Esophagus muscularis mucosa (tissue), 4 donors: ENCODE data around the gene LRRC3C. TPM values are rescaled to one million over a fixed set of nuclear protein-coding genes. Genes with fewer than 3 reads are reported as not detected.
A peak's percentile ranks its signal among the peaks of the same experiment; 100 is the strongest.
"Not testable (repeated sequence)": the region's sequence is repeated elsewhere in the genome, so short reads cannot be mapped to it uniquely, and the experiment has no call there.

ENCODE experiments used
- DNase-seq: peaks from one replicate; pipeline ENCODE4 v3.0.0-alpha.2; 2017; ENCODE audit errors: extremely low spot score
- H3K27ac ChIP-seq, 4 donors: fragments of 200-600 bp; sonication (generic); replicated peaks in 1 of 4; 1 replicate in 3 of 4; 2 replicates in 1 of 4; pipeline ENCODE4 v1.5.1; 2016 to 2019; ENCODE audit warnings: mild to moderate bottlenecking in 1 of 4
- H3K27me3 ChIP-seq, 4 donors: fragments of 200-600 bp; sonication (generic); one replicate each; pipeline versions ENCODE4 v1.5.1 to v1.6.0; 2016 to 2019
- H3K36me3 ChIP-seq, 4 donors: fragments of 200-600 bp; sonication (generic); one replicate each; pipeline ENCODE4 v1.5.1; 2016 to 2019
- H3K4me1 ChIP-seq, 4 donors: fragments of 200-600 bp; sonication (generic); one replicate each; pipeline ENCODE4 v1.5.1; 2016 to 2019
- H3K4me3 ChIP-seq, 4 donors: fragments of 200-600 bp; sonication (generic); 1 replicate in 2 of 4; 2 replicates in 2 of 4; pipeline ENCODE4 v1.5.1; 2016 to 2019; ENCODE audit warnings: mild to moderate bottlenecking in 4 of 4, moderate library complexity in 1 of 4
- H3K9me3 ChIP-seq, 4 donors: fragments of 200-600 bp; sonication (generic); 1 replicate in 3 of 4; 2 replicates in 1 of 4; pipeline ENCODE4 v1.5.1; 2016 to 2019
- EP300 ChIP-seq: sonication (generic); formaldehyde crosslinking; IDR thresholded peaks from one replicate; pipeline ENCODE4 v1.6.1; 2017; ENCODE audit warnings: antibody characterized with exemption
- POLR2A ChIP-seq: fragments of 450-650 bp; IDR thresholded peaks from one replicate; pipeline ENCODE4 v1.6.1; 2017; ENCODE audit warnings: antibody characterized with exemption, moderate library complexity, mild to moderate bottlenecking, low read depth
- POLR2AphosphoS5 ChIP-seq, 2 donors: sonication (generic); formaldehyde crosslinking; IDR thresholded peaks; one replicate each; pipeline ENCODE4 v1.6.1; 2017; ENCODE audit warnings: antibody characterized with exemption in 2 of 2
- WGBS: methylation state at CpG from one replicate; pipeline ENCODE4 v1.1.5; 2018; 5-methylcytosine and 5-hydroxymethylcytosine counted together
- intact Hi-C: fragments of 100-400 bp; cut with DNase I; formaldehyde crosslinking; loops from one replicate; pipeline ENCODE4 v1.15.1; 2023
- total RNA-seq, 4 donors: library from RNA; depleted of rRNA; stranded (reverse); fragments of >200 nt; gene quantifications; one replicate each; pipeline versions ENCODE4 v1.1.0 to v1.2.1, GENCODE V29; 2016
- TF ChIP-seq, protein P1 (sequence below), 3 experiments: fragments of 200-600 bp in 2 of 3; fragments of 450-650 bp in 1 of 3; sonication (generic) in 2 of 3; IDR thresholded peaks; one replicate each; pipeline ENCODE4 v1.5.1; 2017 to 2019; ENCODE audit warnings: antibody characterized with exemption in 3 of 3, mild to moderate bottlenecking in 2 of 3, moderate library complexity in 1 of 3

The LRRC3C gene, protein sequence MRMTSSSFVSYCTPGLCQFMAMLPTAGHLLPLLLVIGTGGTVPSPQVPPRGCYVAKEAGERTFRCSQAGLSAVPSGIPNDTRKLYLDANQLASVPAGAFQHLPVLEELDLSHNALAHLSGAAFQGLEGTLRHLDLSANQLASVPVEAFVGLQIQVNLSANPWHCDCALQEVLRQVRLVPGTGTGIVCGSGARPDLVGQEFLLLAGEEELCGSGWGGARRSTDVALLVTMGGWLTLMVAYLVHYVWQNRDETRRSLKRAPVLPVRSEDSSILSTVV
- total RNA-seq = not detected

DNA sequence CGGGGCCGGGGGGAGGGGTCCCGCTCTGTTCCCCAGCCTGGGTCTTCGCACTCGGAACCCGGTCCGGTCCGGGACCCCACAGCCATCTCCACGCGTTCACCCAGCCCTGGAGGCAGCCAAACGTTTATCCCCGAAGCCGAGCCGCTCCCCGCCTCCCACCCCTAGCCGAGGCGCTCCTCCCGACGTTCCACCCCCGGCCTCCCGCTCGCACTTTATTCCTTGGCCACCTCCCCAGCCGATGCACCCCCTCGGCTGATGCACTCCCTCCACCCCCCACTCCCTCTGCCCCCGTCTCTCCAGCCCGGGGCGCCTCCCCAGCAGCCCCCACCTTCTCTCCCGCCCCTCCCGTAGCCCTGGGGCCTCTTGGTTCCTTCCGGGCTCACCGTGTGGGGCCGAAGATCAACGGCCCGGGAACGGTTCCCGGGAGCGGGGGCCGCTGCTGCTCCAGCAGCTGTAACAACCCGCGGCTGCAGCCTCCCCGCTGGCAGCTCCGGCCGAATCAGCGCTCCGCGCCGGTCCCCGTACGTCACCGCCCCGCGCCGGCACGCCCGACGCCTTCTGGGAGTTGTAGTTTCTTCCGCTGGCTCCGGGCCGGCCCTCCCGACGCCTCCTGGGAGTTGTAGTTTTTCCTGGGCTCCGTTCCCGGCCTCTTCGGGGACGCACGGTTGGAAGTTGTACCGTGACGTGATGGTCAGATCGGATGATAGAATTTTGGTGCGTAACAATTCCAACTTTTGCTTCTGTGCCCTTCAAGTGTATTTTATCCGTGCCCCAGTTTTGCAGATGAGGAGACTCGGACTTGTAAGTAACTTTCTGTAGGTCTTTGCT lies at the start of gene LRRC3C, which contains the start of gene ORMDL3:
TSS of gene LRRC3C (plus strand) at position 632 of the 828 bp plus-strand sequence. CDS start 13,792 bp downstream, outside the sequence.
TSS of gene ORMDL3 (minus strand) at position 501 of the 828 bp plus-strand sequence. CDS start 3,398 bp downstream, outside the sequence.
- intact Hi-C loops = loop anchor here (2.0 kb wide), 1 partner anchor 53 kb away; the partner anchor contains the start of gene PSMD3
- no peaks in the 10 kb centered on the region for H3K9me3 ChIP-seq
- TF ChIP-seq POLR2AphosphoS5 (IDR thresholded peaks at IDR 0.05) (peak; percentile 92 to 98), POLR2A (peak; percentile 54)
- TF ChIP-seq, protein P1, sequence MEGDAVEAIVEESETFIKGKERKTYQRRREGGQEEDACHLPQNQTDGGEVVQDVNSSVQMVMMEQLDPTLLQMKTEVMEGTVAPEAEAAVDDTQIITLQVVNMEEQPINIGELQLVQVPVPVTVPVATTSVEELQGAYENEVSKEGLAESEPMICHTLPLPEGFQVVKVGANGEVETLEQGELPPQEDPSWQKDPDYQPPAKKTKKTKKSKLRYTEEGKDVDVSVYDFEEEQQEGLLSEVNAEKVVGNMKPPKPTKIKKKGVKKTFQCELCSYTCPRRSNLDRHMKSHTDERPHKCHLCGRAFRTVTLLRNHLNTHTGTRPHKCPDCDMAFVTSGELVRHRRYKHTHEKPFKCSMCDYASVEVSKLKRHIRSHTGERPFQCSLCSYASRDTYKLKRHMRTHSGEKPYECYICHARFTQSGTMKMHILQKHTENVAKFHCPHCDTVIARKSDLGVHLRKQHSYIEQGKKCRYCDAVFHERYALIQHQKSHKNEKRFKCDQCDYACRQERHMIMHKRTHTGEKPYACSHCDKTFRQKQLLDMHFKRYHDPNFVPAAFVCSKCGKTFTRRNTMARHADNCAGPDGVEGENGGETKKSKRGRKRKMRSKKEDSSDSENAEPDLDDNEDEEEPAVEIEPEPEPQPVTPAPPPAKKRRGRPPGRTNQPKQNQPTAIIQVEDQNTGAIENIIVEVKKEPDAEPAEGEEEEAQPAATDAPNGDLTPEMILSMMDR (IDR thresholded peaks at IDR 0.05) = no peak
- no peaks in the 10 kb centered on the region for H3K27me3 ChIP-seq
- under 1% methylated on average over 62 of the region's 72 CpGs for WGBS
- peak within 1 kb of the TSS; percentile 89 to 94 (median 93) for H3K27ac ChIP-seq
- H3K36me3 ChIP-seq = peaks cover 16 to 20% (median 17%) of the 10 kb centered on the region in 4 donors
- peak; percentile 98 for DNase-seq
- H3K4me3 ChIP-seq = peak within 1 kb of the TSS; percentile 80 to 92 (median 91)
- peaks cover 42 to 56% (median 47%) of the 10 kb centered on the region in 4 donors for H3K4me1 ChIP-seq

DNA sequence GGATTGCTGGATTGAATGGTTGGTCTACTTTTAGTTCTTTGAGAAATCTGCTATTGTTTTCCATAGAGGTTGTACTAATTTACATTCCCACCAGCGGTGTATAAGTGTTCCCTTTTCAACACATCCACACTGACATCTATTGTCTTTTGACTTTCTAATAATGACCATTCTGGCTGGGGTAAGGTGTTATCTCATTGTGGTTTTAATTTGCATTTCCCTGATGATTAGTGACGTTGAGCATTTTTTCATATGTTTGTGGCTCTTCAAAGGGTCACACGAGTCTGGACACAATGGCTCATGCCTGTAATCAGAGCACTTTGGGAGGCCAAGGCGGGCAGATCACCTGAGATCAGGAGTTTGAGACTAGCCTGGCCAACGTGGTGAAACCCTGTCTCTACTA lies 41.4 kb upstream of the LRRC3C start:
- H3K4me3 ChIP-seq, intact Hi-C loops, H3K4me1 ChIP-seq, H3K36me3 ChIP-seq, DNase-seq, H3K9me3 ChIP-seq, H3K27ac ChIP-seq: not testable (repeated sequence)
- H3K27me3 ChIP-seq = peaks cover 0 to 56% (median 3%) of the 10 kb centered on the region in 4 donors
- WGBS = 66% methylated on average over 5 of the region's 5 CpGs

DNA sequence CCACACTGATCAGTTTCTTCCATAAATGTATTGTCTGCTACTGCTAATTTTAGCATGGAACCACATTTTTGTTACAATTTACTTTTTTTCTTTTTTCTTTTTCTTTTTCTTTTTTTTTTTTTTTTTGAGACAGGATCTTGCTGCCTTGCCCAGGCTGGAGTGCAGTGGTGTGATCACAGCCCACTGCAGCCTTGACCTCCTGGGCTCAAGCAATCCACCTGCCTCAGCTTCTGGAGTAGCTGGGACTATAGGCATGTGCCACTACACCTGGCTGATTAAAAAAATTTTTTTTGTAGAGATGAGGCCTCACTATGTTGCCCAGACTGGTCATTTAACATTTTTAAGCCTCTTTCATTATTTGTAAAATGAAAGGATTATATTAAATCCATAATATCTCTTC lies 40.5 kb upstream of the LRRC3C start:
- H3K4me1 ChIP-seq = no peaks in the 10 kb centered on the region
- TF ChIP-seq POLR2AphosphoS5 (IDR thresholded peaks at IDR 0.05) = no peak
- TF ChIP-seq, protein P1 (IDR thresholded peaks at IDR 0.05) = no peak
- no peak for TF ChIP-seq POLR2A
- TF ChIP-seq EP300 = no peak
- H3K36me3 ChIP-seq = no peaks in the 10 kb centered on the region
- peaks cover 0 to 66% (median 3%) of the 10 kb centered on the region in 4 donors for H3K27me3 ChIP-seq
- peaks cover 0 to 4% (median 0%) of the 10 kb centered on the region in 4 donors for H3K9me3 ChIP-seq
- no peak overlapping the region for H3K4me3 ChIP-seq
- intact Hi-C loops = no loop called here
- no peak overlapping the region for H3K27ac ChIP-seq
- no peak for DNase-seq

DNA sequence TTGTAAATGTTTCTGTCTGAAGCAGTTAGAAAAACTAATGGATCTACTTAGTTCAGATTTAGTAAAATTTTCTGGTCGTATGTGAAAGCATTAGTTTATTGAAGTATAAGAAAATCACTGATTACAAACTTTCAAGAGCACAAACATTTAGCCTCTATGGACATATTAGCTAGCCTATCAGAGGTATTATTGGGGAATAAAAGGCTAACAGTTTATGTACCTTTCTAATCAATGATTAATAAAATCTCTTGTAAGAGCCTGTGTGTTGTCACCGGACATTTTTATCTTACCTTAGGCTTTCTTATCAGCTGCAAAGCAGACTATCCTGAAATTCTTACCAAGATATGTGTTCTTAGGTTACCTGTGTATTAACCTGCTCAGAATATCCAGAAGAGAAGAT lies 38.3 kb upstream of the LRRC3C start:
- no peak for DNase-seq
- Histone ChIP-seq H3K27ac (no peak overlapping the region), H3K36me3 (no peaks in the 10 kb centered on the region), H3K27me3 (peaks cover 0 to 65% (median 3%) of the 10 kb centered on the region in 4 donors), H3K9me3 (peaks cover 0 to 4% (median 0%) of the 10 kb centered on the region in 4 donors), H3K4me3 (no peak overlapping the region), H3K4me1 (no peaks in the 10 kb centered on the region)
- 41% methylated on average over 2 of the region's 2 CpGs for whole genome bisulfite sequencing
- intact Hi-C loops = no loop called here
- TF ChIP-seq, protein P1 (IDR thresholded peaks at IDR 0.05) = no peak
- TF ChIP-seq POLR2AphosphoS5 (IDR thresholded peaks at IDR 0.05) (no peak), EP300 (no peak), POLR2A (no peak)
